Endothelial cell of umbilical vein (primary cell): ENCODE measurements around the gene SKI.

ENCODE experiments used
- CTCF ChIP-seq, 2 donors: IDR thresholded peaks; 1 replicate in 1 of 2; 2 replicates in 1 of 2; pipeline ENCODE4 v1.5.1; 2011; ENCODE audit warnings: low read length in 2 of 2, mild to moderate bottlenecking in 2 of 2, moderate library complexity in 2 of 2, control low read depth in 1 of 2, inconsistent platforms in 1 of 2, low read depth in 1 of 2; ENCODE audit not compliant: insufficient read depth in 1 of 2; ENCODE audit errors: extremely low read depth in 1 of 2
- EZH2 ChIP-seq: IDR thresholded peaks from 2 replicates; pipeline ENCODE4 v1.6.1; 2012; ENCODE audit warnings: borderline replicate concordance, low read depth, mild to moderate bottlenecking, moderate library complexity, low read length, inconsistent platforms; ENCODE audit not compliant: severe bottlenecking
- GATA2 ChIP-seq: IDR thresholded peaks from 2 replicates; pipeline ENCODE4 v1.7.0; 2011; ENCODE audit warnings: low read depth, mild to moderate bottlenecking, moderate library complexity, mixed read lengths, low read length; ENCODE audit not compliant: insufficient read length, insufficient read depth
- JUN ChIP-seq: IDR thresholded peaks from 2 replicates; pipeline ENCODE4 v1.6.1; 2011; ENCODE audit warnings: borderline replicate concordance, low read depth; ENCODE audit not compliant: insufficient read length, insufficient read depth
- POLR2A ChIP-seq: IDR thresholded peaks from 2 replicates; pipeline ENCODE4 v1.6.1; 2012; ENCODE audit warnings: low read depth, mild to moderate bottlenecking, control low read depth, low read length
- POLR2AphosphoS5 ChIP-seq: IDR thresholded peaks from 2 replicates; pipeline ENCODE4 v1.6.1; 2012; ENCODE audit warnings: low read depth, mild to moderate bottlenecking, control low read depth, low read length, moderate library complexity; ENCODE audit not compliant: insufficient read depth

DNA sequence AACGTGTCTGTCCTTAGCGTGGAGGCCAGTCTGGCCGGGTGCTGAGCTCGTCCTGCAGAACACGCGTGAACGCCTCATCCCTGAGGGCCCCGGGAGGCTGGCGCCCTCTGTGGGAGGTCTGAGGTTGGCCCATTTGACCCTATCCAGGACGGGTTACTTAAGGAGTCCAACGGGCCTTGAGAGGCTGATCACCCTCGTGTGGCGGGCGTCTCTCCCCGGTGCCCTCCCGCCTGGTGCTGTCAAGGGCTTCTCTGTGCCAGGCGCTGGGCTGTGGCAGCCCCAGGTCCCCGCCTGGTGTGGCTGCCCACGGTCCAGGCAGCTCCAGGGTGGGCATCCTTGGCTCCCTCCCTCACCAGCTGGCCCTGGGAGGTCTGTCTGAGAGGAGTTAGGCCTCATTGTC is 9.7 kb downstream of the SKI start:
- TF ChIP-seq CTCF (IDR thresholded peaks at IDR 0.05; ENCODE audit: extremely low read depth in 1 of 2, insufficient read depth in 1 of 2, low read depth in 1 of 2, low read length in 2 of 2): peak; percentile 13 to 30
- no peak for TF ChIP-seq POLR2A
- TF ChIP-seq EZH2: no peak
- no peak for TF ChIP-seq JUN
- no peak for TF ChIP-seq POLR2AphosphoS5
- TF ChIP-seq GATA2: no peak
